Hematopoietic multipotent progenitor cell (in vitro differentiated cells): ENCODE results near the gene ADAMTS2. TPM values are rescaled to one million over a fixed set of nuclear protein-coding genes. Genes with fewer than 3 reads are reported as not detected.
"Not testable (repeated sequence)": the region's sequence is repeated elsewhere in the genome, so short reads cannot be mapped to it uniquely, and the experiment has no call there.

Source experiments
- DNase-seq, 3 donors: peaks; one replicate each; pipeline ENCODE4 v3.0.0-alpha.2; 2011 to 2015; ENCODE audit warnings: low read depth in 2 of 3, low spot score in 2 of 3
- total RNA-seq: library from RNA; depleted of rRNA; stranded (reverse); fragments of >200 nt; gene quantifications from one replicate; pipeline ENCODE4 v1.2.3, GENCODE V29; 2012

Gene ADAMTS2
- total RNA-seq, 1 donor = 0.27 TPM

- DNase-seq = no peak
These were observed 46.9 kb downstream of the ADAMTS2 start for GRCh38 chr5:179298181-179298993.

- no peak for DNase-seq
These were observed 47.6 kb downstream of the ADAMTS2 start for GRCh38 chr5:179297486-179298180.

GRCh38 chr5:179297026-179297425, 48.2 kb downstream of the ADAMTS2 start:
- no peak for DNase-seq

- DNase-seq = no peak
These were observed 49.0 kb downstream of the ADAMTS2 start for GRCh38 chr5:179296150-179296821.

- DNase-seq = no peak
These were observed 49.5 kb downstream of the ADAMTS2 start for GRCh38 chr5:179295778-179296149.

GRCh38 chr5:179294891-179295777, 50.1 kb downstream of the ADAMTS2 start:
- DNase-seq = no peak

- no peak for DNase-seq
These were observed 51.0 kb downstream of the ADAMTS2 start for GRCh38 chr5:179294131-179294780.

GRCh38 chr5:179292681-179293635, 52.3 kb downstream of the ADAMTS2 start:
- DNase-seq = no peak

GRCh38 chr5:179292202-179292601, 53.1 kb downstream of the ADAMTS2 start:
- no peak for DNase-seq

GRCh38 chr5:179290681-179291540, 54.4 kb downstream of the ADAMTS2 start:
- DNase-seq = no peak

- no peak for DNase-seq
These were observed 55.4 kb downstream of the ADAMTS2 start for GRCh38 chr5:179289756-179290385.

GRCh38 chr5:179288809-179289185, 56.5 kb downstream of the ADAMTS2 start:
- no peak for DNase-seq

- no peak for DNase-seq
These were observed 57.0 kb downstream of the ADAMTS2 start for GRCh38 chr5:179288101-179288808.

- no peak for DNase-seq
These were observed 57.6 kb downstream of the ADAMTS2 start for GRCh38 chr5:179287631-179288030.

- no peak for DNase-seq
These were observed 58.2 kb downstream of the ADAMTS2 start for GRCh38 chr5:179287071-179287470.

GRCh38 chr5:179285776-179286162, 59.5 kb downstream of the ADAMTS2 start:
- not testable (repeated sequence) for DNase-seq
